ENCODE results near the gene GRIN3B. TPM values are rescaled to one million over a fixed set of nuclear protein-coding genes. Genes with fewer than 3 reads are reported as not detected.
A peak's percentile ranks its signal among the peaks of the same experiment; 100 is the strongest.

GRIN3B gene
- total and polyA plus RNA-seq, 9 of the 15 experiments (the other 6 are each of a cell fraction or from before 2014, with no cell fraction given) = 0.06 to 0.95 (median 0.19) TPM; not detected in 6

- POLR2A ChIA-PET = interaction anchor here (0.6 to 1.2 kb wide), 6 partner anchors 9 to 276 kb away, joined by 3 to 6 read pairs (median 3); partner anchors contain the start of gene CNN2
- in situ Hi-C loops (cut with MboI) (no loop called here), intact Hi-C loops (cut with micrococcal nuclease) (no loop called here)
- DNase-seq (ENCODE audit: extremely low read depth in 1 of 4, low spot score in 3 of 4) (peak; percentile 77 to 87 (median 82)), ATAC-seq (peak; percentile 69), FAIRE-seq (peak; percentile 92)
- H3K4me1 ChIP-seq (replicated peaks in 1 of 2; ENCODE audit: control insufficient read depth in 2 of 2, insufficient read depth in 2 of 2, low read length in 2 of 2) = peaks cover 23 to 94% of the 10 kb centered on the region in 2 experiments
- CTCF ChIA-PET (ENCODE audit: low intra/inter-chr PET ratio) = no interaction called here
- WGBS (ENCODE audit: insufficient coverage, low coverage, missing lambda C conversion rate) = 15% methylated on average over 22 of the region's 24 CpGs
- no peaks in the 10 kb centered on the region for H3K9me3 ChIP-seq (replicated peaks; ENCODE audit: control insufficient read depth, insufficient read depth, low read depth, low read length)
- H3K27ac ChIP-seq (ENCODE audit: extremely low read depth, low read depth, low read length) = peak overlapping the region; percentile 74
- H3K79me2 ChIP-seq (ENCODE audit: control insufficient read depth, insufficient read depth, low read length) = peaks cover 80% of the 10 kb centered on the region
- peaks cover 72% of the 10 kb centered on the region; the same call in 2 of the 3 replicates for H3K36me3 ChIP-seq (ENCODE audit: control insufficient read depth, insufficient read depth, low read length)
- H3K27me3 ChIP-seq (ENCODE audit: control insufficient read depth in 2 of 2, insufficient read depth in 2 of 2, low read length in 2 of 2) = no peaks in the 10 kb centered on the region
- peak overlapping the region; percentile 42 to 94 for H3K9ac ChIP-seq (ENCODE audit: insufficient read depth in 1 of 2, low read depth in 2 of 2, low read length in 2 of 2)
- H3K4me2 ChIP-seq (ENCODE audit: insufficient read depth, low read length) = peak overlapping the region; percentile 64
- peaks cover 16% of the 10 kb centered on the region for H3K9me1 ChIP-seq (ENCODE audit: control insufficient read depth, insufficient read depth, low read length)
- peaks cover 53% of the 10 kb centered on the region for H4K20me1 ChIP-seq (replicated peaks; ENCODE audit: control insufficient read depth, insufficient read depth, low read length)
- no peak overlapping the region for H2AFZ ChIP-seq (ENCODE audit: low read depth, low read length)
- H3K4me3 ChIP-seq = peak overlapping the region; percentile 28; the same call in 1 of the 2 replicates
- BruUV-seq (replicated peaks) = no TSS peak
- TF ChIP-seq CBX1 (IDR thresholded peaks at IDR 0.05; ENCODE audit: low read depth) (0 out of 2 replicates have a peak, but pooled peaks have one; percentile 38), HDAC1 (IDR thresholded peaks at IDR 0.05) (peak in 1 of 2 experiments; percentile 47; a peak in 2 of 4 replicates), TCF7L2 (IDR thresholded peaks at IDR 0.05; ENCODE audit: low read depth, low read length) (no peak), ZNF318 (IDR thresholded peaks at IDR 0.05; ENCODE audit: borderline replicate concordance in 1 of 2, low read depth in 1 of 2) (no peak), SAP30 (IDR thresholded peaks at IDR 0.05; ENCODE audit: borderline replicate concordance, insufficient read depth, low read depth, low read length, poor library complexity, severe bottlenecking) (peak; percentile 35), CREB1 (IDR thresholded peaks at IDR 0.05) (no peak), CREB1 (CRISPR knock-in tag; IDR thresholded peaks at IDR 0.05) (no peak), KDM1A (IDR thresholded peaks at IDR 0.05) (peak; percentile 6 to 26; a peak in 1 of 4 replicates), ZNF217 (CRISPR knock-in tag; IDR thresholded peaks at IDR 0.05) (no peak)
- TF ChIP-seq, protein P1, sequence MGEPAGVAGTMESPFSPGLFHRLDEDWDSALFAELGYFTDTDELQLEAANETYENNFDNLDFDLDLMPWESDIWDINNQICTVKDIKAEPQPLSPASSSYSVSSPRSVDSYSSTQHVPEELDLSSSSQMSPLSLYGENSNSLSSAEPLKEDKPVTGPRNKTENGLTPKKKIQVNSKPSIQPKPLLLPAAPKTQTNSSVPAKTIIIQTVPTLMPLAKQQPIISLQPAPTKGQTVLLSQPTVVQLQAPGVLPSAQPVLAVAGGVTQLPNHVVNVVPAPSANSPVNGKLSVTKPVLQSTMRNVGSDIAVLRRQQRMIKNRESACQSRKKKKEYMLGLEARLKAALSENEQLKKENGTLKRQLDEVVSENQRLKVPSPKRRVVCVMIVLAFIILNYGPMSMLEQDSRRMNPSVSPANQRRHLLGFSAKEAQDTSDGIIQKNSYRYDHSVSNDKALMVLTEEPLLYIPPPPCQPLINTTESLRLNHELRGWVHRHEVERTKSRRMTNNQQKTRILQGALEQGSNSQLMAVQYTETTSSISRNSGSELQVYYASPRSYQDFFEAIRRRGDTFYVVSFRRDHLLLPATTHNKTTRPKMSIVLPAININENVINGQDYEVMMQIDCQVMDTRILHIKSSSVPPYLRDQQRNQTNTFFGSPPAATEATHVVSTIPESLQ (CRISPR knock-in tag; IDR thresholded peaks at IDR 0.05) = 0 out of 2 replicates have a peak, but pooled peaks have one; percentile 22
These were observed 17.1 kb downstream of the GRIN3B start for GRCh38 chr19:1017115-1017905.

Data from K562 (cell line).